H1 (cell line): ENCODE data around the gene PGM3. TPM values are rescaled to one million over a fixed set of nuclear protein-coding genes. Genes with fewer than 3 reads are reported as not detected.

ENCODE experiments used
- ATF2 ChIP-seq: IDR thresholded peaks from 2 replicates; pipeline ENCODE4 v1.6.1; 2012; ENCODE audit warnings: low read length, inconsistent platforms
- RAD21 ChIP-seq, 2 experiments: IDR thresholded peaks in 1 of 2; conservative IDR thresholded peaks in 1 of 2; 2 replicates each; pipeline ENCODE4 v1.6.1; 2011; ENCODE audit warnings: low read depth in 2 of 2, low read length in 2 of 2, improper control_type of control experiment in 1 of 2, inconsistent platforms in 1 of 2, mild to moderate bottlenecking in 1 of 2, moderate library complexity in 1 of 2
- polyA plus RNA-seq, 7 experiments: library from polyadenylated mRNA; depleted of rRNA in 3 of 7; stranded (reverse) in 5 of 7; unstranded in 2 of 7; fragments of >200 nt in 5 of 7; fragments of 200-250 nt in 2 of 7; gene quantifications; 1 replicate in 5 of 7; 2 replicates in 1 of 7; 4 replicates in 1 of 7; pipeline versions ENCODE4 v1.2.1 to v1.2.3, GENCODE V29; 2011 to 2013; ENCODE audit warnings: missing spikeins in 2 of 7, mixed read lengths in 2 of 7
- total RNA-seq: library from RNA; stranded (reverse); fragmentation: NEBNext Ultra II Directional; extraction: Animal tissue kit (Norgen Biotek cat#: 25700); gene quantifications from 2 replicates; pipeline ENCODE4 v1.2.1, GENCODE V29; 2021

PGM3 gene
- total and polyA plus RNA-seq, 2 of the 8 experiments (the other 6 are each of a cell fraction or from before 2014, with no cell fraction given) = 14.5 to 60.5 TPM

DNA sequence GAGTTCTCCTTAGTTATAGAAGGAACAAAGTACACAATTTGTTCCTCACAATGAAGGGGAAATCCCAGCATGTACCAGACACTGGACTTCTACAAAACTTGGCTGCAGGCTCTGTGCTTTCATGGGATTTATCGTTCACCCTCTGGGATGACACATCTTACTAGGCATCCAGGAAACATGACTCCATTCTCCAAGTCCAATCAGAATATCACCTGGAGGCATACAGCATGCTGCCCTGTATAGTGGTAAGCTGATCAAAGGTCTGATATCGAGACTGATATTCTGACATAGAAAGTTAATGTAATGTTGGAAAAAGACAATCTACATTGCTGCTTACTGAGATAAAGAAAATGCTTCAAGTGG is 6.8 kb upstream of the PGM3 start (continued):
- TF ChIP-seq ATF2 (no peak), RAD21 (IDR thresholded peaks at IDR 0.05 in 1 of 2, conservative IDR thresholded peaks at IDR 0.05 in 1 of 2; ENCODE audit: low read depth in 2 of 2, low read length in 2 of 2) (no peak)
